HEK293T (cell line): ENCODE measurements around the gene BACH1.

Experiments used
- CTCF ChIA-PET: fragments of 350-600 bp; formaldehyde crosslinking; extraction: SDS; loops from one replicate; lab custom pipeline; 2021; ENCODE audit warnings: antibody characterized with exemption, inconsistent platforms; lab: Yijun Ruan, JAX
- POLR2A ChIA-PET: fragments of 350-600 bp; formaldehyde crosslinking; extraction: SDS; loops from one replicate; lab custom pipeline; 2020; ENCODE audit warnings: antibody characterized with exemption, inconsistent platforms; lab: Yijun Ruan, JAX
- DNase-seq: peaks from one replicate; pipeline ENCODE4 v3.0.0; 2012; ENCODE audit warnings: mixed read lengths; ENCODE audit errors: extremely low spot score
- ARNT ChIP-seq: fragments of 450-650 bp; IDR thresholded peaks from 2 replicates; pipeline ENCODE4 v1.6.1; 2017; ENCODE audit warnings: mild to moderate bottlenecking
- BHLHE40 ChIP-seq: fragments of 450-650 bp; IDR thresholded peaks from 2 replicates; pipeline ENCODE4 v1.6.1; 2016; ENCODE audit warnings: mild to moderate bottlenecking, moderate library complexity, borderline replicate concordance
- CTBP1 ChIP-seq: fragments of 450-650 bp; IDR thresholded peaks from 2 replicates; pipeline ENCODE4 v1.6.1; 2016; ENCODE audit warnings: borderline replicate concordance
- ELF4 ChIP-seq: fragments of 450-650 bp; IDR thresholded peaks from 2 replicates; pipeline ENCODE4 v1.6.1; 2017; ENCODE audit warnings: antibody characterized with exemption
- FOXA1 ChIP-seq: fragments of 450-650 bp; IDR thresholded peaks from 2 replicates; pipeline ENCODE4 v1.6.1; 2016; ENCODE audit warnings: mild to moderate bottlenecking
- FOXK2 ChIP-seq: fragments of 450-650 bp; IDR thresholded peaks from 2 replicates; pipeline ENCODE4 v1.6.1; 2016; ENCODE audit warnings: mild to moderate bottlenecking
- FOXM1 ChIP-seq: fragments of 450-650 bp; IDR thresholded peaks from 2 replicates; pipeline ENCODE4 v1.6.1; 2017; ENCODE audit warnings: mild to moderate bottlenecking, borderline replicate concordance
- HDGF ChIP-seq: fragments of 450-650 bp; IDR thresholded peaks from 2 replicates; pipeline ENCODE4 v1.6.1; 2017; ENCODE audit warnings: antibody characterized with exemption, borderline replicate concordance
- L3MBTL2 ChIP-seq: fragments of 450-650 bp; conservative IDR thresholded peaks from 2 replicates; pipeline ENCODE4 v1.6.1; 2016; ENCODE audit warnings: mild to moderate bottlenecking
- LEF1 ChIP-seq: fragments of 450-650 bp; IDR thresholded peaks from 2 replicates; pipeline ENCODE4 v1.6.1; 2017; ENCODE audit warnings: mild to moderate bottlenecking, borderline replicate concordance
- NFRKB ChIP-seq: fragments of 450-650 bp; IDR thresholded peaks from 2 replicates; pipeline ENCODE4 v1.6.1; 2016; ENCODE audit warnings: mild to moderate bottlenecking, moderate library complexity
- PKNOX1 ChIP-seq: fragments of 450-650 bp; IDR thresholded peaks from 2 replicates; pipeline ENCODE4 v1.6.1; 2016
- SP1 ChIP-seq: fragments of 450-650 bp; IDR thresholded peaks from 2 replicates; pipeline ENCODE4 v1.6.1; 2017
- SUZ12 ChIP-seq: fragments of 450-650 bp; IDR thresholded peaks from 2 replicates; pipeline ENCODE4 v1.6.1; 2016; ENCODE audit warnings: mild to moderate bottlenecking
- TARDBP ChIP-seq: fragments of 450-650 bp; IDR thresholded peaks from 2 replicates; pipeline ENCODE4 v1.6.1; 2016
- ZNF384 ChIP-seq: fragments of 450-650 bp; IDR thresholded peaks from 2 replicates; pipeline ENCODE4 v1.6.1; 2016

Gene BACH1

GRCh38 chr21:29304597-29304996 lies 5.9 kb downstream of the BACH1 start:
- POLR2A ChIA-PET: interaction anchor here (0.6 kb wide), 1 partner anchor 1875 kb away, joined by 3 read pairs; no protein-coding TSS in a partner anchor
- TF ChIP-seq ELF4 (no peak), FOXK2 (no peak), LEF1 (no peak), BHLHE40 (no peak), L3MBTL2 (no peak), TARDBP (no peak), SP1 (no peak), SUZ12 (no peak), CTBP1 (no peak), FOXA1 (no peak), HDGF (no peak), FOXM1 (no peak), PKNOX1 (no peak), ARNT (no peak), NFRKB (no peak), ZNF384 (no peak)
- no peak for DNase-seq
- CTCF ChIA-PET: no interaction called here

- POLR2A ChIA-PET: no interaction called here
- TF ChIP-seq FOXA1 (no peak), SUZ12 (no peak), PKNOX1 (no peak)
- CTCF ChIA-PET: interaction anchor here (0.6 kb wide), 1 partner anchor 32 kb away, joined by 3 read pairs; no protein-coding TSS in a partner anchor
- no peak for DNase-seq
Measured at GRCh38 chr21:29305068-29305467, 6.3 kb downstream of the BACH1 start.

- TF ChIP-seq L3MBTL2 (no peak), LEF1 (no peak), BHLHE40 (no peak), ELF4 (no peak), FOXA1 (no peak), ZNF384 (no peak), PKNOX1 (no peak), CTBP1 (no peak), ARNT (no peak), SP1 (no peak), TARDBP (no peak), SUZ12 (no peak), HDGF (no peak), FOXM1 (no peak), NFRKB (no peak)
- POLR2A ChIA-PET: no interaction called here
- CTCF ChIA-PET: interaction anchor here (0.6 kb wide), 1 partner anchor 32 kb away, joined by 3 read pairs; no protein-coding TSS in a partner anchor
- no peak for DNase-seq
Measured at GRCh38 chr21:29305561-29305960, 6.8 kb downstream of the BACH1 start.

- no peak for TF ChIP-seq ZNF384
- TF ChIP-seq BHLHE40: no peak
- TF ChIP-seq FOXK2: no peak
- TF ChIP-seq HDGF: no peak
- TF ChIP-seq FOXA1: no peak
- TF ChIP-seq CTBP1: no peak
- no peak for TF ChIP-seq SUZ12
- no peak for TF ChIP-seq NFRKB
- TF ChIP-seq PKNOX1: no peak
- TF ChIP-seq SP1: no peak
- no peak for TF ChIP-seq ELF4
- TF ChIP-seq L3MBTL2: no peak
- TF ChIP-seq TARDBP: no peak
- TF ChIP-seq ARNT: no peak
- TF ChIP-seq FOXM1: no peak
- no peak for TF ChIP-seq LEF1
- POLR2A ChIA-PET: interaction anchor here (0.9 kb wide), 1 partner anchor 48 kb away, joined by 3 read pairs; no protein-coding TSS in a partner anchor
- CTCF ChIA-PET: no interaction called here
- DNase-seq: no peak
Measured at GRCh38 chr21:29306920-29307319, 8.2 kb downstream of the BACH1 start.

- ChIA-PET POLR2A (interaction anchor here (0.9 kb wide), 1 partner anchor 48 kb away, joined by 3 read pairs; no protein-coding TSS in a partner anchor), CTCF (no interaction called here)
- DNase-seq: no peak
- TF ChIP-seq CTBP1 (no peak), BHLHE40 (no peak), FOXM1 (no peak), FOXK2 (no peak), ZNF384 (no peak), TARDBP (no peak)
Measured at GRCh38 chr21:29307718-29308455, 9.2 kb downstream of the BACH1 start.
